COLO668 (cell line): Measurements from ENCODE around the gene S100A9.

ENCODE experiments used
- DNase-seq: peaks from one replicate; lab custom pipeline; 2025; ENCODE audit not compliant: unreplicated experiment; lab: John Stamatoyannopoulos, UW

Gene S100A9

DNA sequence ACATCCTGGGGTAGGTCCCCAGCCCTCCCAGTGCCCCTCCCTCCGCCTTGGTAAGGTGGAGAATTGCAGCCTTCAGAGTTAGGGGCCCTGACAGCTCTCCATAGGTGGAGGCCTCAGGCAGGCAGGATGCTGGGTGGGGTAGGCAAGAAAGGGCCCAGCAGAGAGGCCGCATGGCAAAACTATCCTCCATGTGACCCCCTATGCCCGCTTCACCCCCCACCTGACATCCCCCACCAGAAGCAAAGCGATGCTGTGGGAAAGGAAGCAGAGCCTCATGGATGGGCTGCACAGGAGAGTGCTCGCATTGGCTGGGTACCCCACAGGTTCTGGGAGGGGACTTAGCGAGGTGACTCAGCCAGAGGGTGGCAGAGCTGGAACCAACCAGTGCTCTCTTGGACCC, 1.6 kb downstream of the S100A9 start:
- no peak for DNase-seq

DNA sequence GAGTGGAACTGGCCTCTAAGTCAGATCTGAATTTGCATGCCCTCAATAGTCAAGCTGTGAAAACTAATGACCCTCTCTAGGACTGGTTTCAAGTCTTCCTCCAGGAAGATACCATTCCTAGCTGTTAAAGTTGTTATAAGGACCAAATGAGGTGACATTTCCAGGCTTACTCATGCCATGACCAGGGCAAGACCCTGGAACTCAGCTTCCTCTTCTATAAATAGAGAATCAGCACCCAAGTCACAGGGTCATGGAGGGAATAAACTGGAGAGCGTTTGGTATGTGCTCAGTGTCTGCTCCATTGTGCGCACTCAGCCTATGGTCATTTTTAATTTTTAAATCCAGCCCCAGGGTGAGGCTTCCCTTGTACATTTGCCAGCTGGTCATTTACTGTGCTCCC, 2.5 kb downstream of the S100A9 start:
- DNase-seq: no peak

DNA sequence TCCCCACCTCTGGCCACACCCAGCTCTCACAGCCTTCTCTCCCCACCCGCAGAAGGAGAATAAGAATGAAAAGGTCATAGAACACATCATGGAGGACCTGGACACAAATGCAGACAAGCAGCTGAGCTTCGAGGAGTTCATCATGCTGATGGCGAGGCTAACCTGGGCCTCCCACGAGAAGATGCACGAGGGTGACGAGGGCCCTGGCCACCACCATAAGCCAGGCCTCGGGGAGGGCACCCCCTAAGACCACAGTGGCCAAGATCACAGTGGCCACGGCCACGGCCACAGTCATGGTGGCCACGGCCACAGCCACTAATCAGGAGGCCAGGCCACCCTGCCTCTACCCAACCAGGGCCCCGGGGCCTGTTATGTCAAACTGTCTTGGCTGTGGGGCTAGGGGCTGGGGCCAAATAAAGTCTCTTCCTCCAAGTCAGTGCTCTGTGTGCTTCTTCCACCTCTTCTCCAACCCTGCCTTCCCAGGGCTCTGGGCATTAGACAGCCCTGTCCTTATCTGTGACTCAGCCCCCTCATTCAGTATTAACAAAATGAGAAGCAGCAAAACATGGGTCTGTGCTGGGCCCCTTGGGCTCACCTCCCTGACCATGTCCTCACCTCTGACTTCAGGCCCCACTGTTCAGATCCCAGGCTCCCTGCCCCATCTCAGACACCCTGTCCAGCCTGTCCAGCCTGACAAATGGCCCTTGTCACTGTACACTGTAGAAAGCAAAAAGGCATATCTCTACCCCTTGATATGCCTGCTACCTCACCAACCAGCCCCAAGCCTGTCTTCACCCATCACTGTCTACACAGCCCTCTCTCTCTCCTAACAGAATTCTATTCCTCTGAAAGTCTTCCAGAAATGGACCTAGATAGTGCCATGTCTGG, 3.2 kb downstream of the S100A9 start:
- DNase-seq: no peak

DNA sequence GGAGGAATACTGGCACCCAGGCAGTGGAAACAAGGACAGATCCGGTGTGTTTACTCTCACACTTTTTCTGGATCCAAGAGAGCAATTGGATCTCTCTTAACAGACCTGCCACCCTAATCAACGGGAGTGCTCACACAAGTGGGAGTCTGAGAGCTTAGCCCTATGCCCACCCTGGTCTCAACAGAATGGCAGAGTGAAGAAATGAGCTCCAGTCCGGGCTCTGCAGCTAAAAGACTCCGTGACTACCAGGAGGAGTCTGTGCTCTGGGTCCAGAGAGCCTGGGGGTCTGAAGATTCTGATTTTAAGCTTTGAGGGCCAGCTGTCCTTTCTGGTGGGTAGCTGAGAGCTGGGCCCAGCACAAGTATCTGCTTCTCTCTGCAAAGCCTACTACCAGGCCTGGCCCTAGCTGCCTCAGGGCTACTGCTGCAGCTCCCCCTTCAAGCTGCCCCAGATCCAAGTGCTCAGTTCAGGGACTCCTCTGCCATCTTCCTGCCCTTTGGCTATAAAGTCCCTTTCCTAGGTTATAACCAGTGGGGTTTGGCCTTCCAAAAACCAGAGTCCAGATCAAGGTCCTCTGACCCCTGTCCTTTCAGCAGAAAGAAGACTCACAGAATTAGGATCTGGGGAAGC, 3.9 kb downstream of the S100A9 start:
- DNase-seq: no peak

DNA sequence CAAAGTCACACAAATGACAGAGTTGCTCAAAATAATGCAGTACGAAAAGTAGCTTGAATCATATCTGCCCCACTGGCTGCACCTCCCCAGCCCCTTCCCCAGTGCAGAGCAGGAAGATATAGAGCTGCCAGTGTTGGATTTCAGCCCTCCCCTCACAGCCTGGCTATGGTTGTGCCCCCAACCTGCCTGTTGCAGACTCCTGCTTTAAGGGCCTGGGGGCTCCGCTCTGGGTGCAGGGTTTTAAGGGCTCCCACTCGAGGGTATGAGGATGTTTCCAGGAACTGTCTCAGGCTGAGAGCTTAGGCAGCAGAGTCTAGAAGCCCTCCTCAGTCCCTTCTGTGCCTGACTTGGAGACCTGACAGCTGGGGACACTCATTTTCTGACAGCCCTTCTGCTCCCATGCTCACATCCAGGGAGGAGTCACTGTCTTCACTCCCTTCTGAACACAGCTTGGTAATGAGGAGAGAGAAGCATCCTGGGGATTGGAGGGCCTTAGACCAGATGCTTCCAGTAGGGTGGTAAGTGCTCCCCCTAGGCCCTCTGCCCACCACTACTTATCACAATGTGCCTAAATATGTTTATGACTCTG, 4.6 kb downstream of the S100A9 start:
- DNase-seq: no peak

DNA sequence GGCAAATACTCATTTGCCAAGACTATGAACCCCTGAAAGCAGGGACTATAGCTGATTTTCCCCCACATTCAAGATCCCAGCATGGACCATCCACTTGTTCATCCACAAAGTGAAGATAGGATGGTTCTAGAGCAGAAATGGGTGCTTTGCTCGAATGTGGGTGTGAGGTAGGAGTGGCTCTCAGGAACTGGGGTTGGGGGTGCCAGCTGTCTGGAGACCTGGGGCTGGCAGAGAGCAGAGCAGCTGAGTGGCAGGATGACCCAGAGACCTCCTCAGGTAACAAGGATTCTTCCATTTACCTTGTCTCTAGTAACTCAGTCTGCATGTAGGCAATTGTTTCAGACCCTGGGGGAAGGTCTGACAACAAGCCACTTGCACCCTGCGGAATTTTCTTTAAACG, 6.0 kb downstream of the S100A9 start:
- DNase-seq: no peak

DNA sequence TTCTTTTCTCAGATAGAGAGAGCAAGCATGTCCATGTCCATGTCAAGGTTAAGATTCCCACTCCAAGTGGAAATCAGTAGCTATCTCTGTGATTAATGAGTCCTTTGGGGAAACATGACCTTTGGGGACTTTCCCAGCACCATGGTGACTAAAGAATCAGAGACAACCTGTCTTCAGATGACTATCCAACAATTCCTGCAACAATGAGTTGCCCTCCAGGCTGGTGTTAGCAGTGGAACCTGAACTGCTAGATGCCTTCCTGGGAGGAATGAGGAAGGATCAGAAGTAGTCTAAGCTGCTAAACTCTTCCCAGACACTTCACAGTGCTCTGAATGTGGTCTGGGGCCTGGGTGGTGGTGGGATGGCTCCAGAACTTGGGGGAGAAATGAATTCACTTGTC, 6.5 kb downstream of the S100A9 start:
- DNase-seq: no peak

DNA sequence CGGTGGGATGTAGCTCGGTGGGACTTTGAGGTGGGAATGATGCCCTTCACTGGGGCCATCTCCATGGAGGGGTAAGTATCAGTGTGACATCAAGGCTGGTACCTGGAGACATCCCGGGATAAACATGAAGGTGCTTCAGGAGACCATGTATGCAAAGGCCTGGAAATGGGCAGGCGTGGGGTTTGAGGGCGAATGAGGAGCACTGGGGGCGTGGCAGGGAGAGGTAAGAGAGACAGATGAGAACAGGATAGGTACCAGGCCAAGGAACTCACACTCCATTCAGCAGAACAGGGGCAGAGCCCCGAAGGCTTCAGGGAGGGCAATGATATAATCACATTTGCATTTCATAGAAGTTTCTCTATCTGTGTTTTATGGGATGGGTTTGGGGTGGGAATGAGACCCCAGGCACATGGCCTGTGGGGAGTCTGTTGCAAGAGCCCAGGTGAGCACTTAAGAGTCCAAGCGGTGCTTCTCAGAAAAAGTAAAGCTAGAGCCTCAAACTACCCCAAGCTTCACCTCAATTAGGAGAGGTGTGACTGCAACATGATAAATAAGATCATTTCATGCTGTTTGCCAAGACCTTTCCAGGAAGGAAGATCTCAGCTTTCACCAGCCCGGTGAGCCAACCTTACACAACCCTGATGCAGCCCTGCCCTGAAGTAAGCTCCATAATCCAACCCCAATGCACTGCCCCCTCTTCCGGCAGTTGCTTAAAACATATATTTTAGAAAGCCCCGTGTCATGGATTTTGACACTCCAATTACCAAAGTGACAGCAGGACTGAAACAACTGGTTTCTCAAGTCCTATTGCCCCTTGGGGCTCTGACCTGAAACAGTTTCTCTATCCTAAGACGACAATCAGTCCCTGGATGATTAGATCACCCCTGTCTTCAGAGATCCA, 7.4 kb downstream of the S100A9 start:
- no peak for DNase-seq

DNA sequence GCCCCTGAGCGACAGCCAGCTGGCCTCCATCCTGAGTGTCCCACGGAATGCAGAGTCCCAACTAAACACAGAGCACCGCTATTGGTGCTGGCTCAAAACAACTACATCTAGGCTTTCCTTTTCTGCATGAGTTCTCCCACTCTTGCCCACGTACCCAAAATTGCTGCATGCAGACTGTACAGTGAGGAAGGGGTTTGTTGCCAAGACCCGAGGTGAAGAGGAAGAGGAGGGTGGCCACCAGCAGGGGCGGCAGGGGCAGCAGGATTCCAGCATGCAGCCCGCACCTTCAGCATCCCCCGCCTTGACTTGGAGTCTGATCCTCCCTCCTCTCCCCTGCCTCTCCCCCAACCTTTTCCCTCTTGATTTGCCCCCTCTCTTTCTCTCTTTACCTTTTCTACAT, 8.0 kb downstream of the S100A9 start:
- no peak for DNase-seq

DNA sequence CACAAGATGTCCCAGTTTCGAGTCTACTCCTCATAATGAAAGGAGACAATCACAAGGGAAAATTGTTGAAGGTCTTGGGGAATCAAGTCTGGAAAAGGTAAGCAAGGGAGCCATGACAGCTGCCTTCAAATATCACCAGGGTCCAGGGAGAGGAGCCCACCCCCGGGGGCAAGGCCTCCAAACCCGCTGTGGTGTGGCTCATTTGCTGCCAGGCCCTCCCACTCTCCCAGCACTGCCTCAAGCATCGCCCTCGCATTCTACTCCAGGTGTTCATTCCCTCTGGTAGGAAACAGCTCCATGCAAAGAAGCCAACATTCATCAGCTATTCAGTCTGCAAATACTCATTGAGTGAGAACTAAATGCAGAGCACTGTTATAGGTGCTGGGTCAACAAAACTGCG, 8.6 kb downstream of the S100A9 start:
- no peak for DNase-seq

DNA sequence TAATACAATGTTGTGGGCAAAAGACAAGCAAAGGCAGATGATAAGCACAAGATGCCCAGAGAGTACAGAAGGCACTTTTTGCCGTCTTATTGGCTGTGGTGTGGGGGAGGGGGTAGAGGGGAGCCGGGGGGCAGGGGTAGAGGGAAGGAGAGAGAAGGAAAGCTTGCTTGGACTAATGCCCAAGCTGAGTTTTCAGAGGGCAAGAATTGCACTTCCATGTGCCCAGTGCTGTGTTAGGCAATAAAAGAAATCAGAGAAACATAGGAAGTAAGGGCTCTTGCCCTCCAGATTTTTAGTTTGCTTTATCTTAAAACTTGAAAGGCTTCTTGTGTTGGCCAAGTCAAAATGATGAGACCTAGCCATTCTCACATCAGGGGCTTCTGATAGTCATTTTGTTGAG, 9.4 kb downstream of the S100A9 start:
- no peak for DNase-seq

DNA sequence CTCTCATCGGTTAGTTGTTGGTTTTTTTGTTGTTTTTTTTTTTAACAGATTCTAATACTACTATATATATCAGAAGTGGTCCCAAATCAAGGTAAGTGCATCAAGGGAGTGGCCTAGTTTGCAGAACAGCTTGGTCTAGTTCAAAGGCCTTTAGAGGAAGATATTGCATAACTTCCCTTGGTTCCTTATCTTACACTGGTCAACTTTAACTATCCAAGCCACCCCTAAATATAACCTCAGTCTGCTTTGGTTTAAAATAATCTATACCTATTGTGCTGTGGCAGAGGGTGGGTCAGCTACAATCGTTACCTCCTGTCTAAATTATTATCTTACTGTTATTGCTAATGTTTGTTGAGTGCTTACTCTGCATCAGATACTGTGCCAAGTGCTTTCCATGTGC, 10.8 kb downstream of the S100A9 start:
- DNase-seq: no peak

DNA sequence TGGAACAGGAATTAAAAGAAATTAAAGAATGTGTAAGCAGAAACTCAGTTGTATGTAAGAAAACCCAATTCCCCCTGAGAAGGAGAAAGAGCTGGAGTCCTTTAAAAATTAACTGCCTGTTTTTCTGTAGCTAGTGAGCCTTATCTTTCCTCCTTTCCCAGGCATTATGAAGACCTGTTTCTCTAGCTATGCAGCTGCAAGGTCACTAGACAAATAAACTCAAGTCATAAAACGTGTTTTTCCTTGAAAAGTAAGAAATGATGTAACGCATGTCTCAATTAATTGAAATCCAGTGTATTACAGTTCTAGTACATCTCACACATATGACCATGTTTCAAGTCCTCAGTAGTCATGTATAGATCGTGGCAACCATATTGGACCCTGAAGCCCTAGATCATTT, 12.5 kb downstream of the S100A9 start:
- DNase-seq: no peak

DNA sequence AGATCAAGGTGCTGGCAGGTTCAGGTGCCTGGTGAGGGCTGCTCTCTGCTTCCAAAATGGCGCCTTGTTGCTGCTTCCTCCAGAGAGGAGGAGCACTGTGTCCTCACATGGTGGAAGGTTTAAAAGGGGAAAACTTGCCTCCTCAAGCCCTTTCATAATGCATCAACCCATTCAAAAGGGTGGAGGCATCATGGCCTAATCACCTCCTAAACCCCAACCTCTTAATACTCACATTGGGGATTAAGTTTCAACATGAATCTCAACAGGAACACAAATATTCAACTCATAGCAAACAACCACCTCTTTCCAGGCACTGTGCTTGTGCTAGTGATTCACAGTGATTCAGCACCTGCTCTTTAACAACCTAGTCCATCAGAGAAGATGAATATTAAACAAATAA, 13.6 kb downstream of the S100A9 start:
- DNase-seq: no peak

DNA sequence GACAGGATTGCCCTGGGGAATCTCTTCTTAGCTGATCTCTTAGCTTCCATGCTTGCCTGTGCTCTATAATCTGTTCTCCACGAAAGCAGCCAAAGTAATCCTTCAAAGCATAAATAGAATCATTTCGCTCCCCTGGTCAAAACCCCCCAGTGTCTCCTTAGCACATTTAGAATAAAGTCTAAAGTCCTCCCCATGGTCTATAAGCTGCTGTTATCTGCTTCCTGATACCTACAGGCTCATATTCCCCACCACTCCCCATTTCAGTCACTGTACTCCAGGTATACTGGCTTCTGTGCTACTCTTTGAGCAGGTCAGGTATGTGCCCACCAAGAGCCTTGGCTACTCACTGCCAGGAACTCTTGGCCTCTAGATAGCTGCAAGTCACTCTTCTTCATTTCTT, 14.9 kb downstream of the S100A9 start:
- DNase-seq: no peak

DNA sequence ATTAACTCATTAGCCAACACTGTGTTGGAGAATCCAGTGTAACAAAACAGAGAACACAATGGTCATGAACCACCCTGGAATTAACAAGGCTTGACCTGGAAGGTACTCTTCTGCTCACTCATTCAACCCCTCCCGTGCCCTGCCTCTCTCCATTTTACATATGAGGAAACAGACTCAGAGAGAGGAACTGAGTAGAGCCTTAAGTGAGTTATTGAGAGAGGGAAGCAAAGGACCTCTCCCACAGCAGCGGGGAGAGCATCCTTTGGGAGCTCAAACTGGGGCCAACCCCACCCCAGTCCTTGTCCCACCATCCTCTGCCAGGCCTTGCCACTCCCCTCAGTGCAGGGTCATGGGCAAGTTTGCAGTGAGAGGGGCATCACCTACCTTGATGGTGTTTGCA, 16.4 kb downstream of the S100A9 start:
- no peak for DNase-seq

DNA sequence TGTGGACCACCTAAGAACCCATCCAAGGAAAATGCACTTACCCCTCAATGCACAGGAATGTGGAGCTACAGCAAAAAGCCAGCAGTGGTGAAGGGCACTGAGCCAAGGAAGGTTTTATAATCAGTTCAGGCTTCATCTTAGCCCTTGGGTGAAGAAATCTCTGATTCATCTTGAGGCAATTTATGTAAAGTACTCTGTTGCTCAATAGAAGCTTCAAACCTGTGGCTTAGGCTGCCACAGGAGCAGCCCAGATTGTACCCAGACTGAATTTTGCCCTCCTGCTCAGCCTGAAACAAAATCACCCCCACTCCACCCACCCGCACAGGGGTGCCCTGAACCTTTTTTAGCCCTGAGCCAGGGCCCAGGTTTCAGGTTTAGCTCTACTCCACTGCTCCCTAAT, 17.9 kb downstream of the S100A9 start, which contains the start of gene S100A12:
TSS of gene S100A12 (minus strand) at position 111 of the 400 bp plus-strand sequence. CDS start 1,029 bp downstream, outside the sequence.
- DNase-seq: no peak

DNA sequence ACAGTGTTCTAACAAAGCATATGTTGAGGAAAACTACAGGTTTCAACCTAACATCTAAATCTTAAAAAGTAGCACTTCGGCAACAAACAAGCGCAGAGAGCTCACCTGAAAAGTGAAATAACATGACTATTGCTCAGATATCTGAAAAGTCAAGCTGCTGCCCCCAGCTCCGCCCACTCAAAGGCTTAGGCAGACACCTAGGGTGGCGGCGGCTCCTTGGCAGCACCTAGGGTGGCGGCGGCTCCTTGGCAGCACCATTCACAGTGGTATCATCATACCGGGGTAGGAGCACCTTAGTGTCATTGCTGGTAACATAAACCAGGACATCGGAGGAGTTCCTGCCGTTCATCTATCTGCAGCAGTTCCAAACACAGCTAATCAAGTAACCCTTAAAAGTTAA, 21.9 kb downstream of the S100A9 start:
- no peak for DNase-seq

DNA sequence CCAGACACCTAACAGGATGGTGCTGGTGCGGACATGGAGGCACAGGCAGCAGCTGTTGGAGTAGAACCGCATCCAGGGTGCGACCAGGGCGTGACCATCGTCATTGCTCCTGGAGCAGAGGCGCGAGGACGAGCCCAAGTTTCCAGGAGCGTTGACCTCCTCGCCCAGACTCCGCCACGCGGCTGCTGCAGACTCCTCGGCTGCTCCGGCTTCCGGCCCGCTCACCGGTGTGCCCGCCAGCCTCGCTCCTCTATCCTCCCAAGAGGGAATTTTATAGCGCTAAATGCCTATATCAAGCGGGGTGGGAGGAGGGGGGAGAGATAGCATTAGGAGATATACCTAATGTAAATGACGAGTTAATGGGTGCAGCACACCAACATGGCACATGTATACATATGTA, 23.1 kb downstream of the S100A9 start:
- DNase-seq: no peak

DNA sequence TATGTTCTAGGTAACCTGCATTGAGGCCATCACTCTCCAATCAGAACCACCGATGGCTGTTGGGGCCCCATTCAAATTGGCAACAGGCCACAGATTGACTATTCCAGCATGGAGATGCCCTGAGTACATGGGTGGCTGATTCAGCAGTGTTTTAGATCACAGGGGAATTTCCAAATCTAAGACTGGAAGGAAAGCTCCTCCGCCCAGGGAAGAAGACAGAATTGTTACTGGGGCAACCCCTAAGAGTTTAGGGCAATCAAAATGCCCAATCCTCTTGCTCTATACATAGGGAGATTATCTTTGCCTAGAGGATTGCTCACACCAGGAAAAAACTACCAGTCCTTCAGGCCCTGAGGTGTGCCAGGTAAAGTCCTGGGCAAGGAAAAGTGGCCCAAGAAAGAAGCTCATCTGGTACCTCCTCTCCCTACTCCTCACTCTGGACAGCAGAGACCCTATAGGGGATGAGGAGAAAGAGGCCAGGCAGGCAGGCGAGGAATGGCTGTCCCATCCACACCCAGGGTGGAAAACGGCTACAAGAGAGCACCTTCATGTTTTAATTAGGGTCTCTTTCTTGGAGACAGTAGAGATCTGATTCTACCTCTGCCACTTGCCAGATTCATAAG, 27.4 kb downstream of the S100A9 start:
- DNase-seq: no peak

DNA sequence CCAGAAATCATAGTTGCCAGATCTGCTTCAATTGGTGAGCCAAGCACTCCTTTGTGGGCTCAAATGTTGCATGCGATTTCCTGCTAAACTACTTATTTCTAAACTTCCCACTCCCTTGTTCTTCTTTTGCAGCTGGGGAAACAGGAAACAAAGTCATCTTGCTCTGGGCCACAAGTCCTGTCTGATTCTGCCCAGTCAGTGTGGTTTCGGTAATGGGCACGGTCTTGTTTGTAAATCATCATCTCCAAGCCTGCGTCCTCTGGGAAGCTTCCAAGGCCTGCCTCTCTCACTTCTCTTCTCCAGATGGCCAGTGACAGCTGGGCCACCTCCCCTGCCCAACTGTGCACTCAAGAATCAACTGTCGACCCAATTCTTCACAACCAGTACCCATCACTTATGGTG, 28.8 kb downstream of the S100A9 start:
- no peak for DNase-seq
